OCI-LY3 (cell line): ENCODE data around the gene TDP1.
A peak's percentile ranks its signal among the peaks of the same experiment; 100 is the strongest.

Experiments used
- H2AFZ ChIP-seq: fragments of 200-600, 300-600 bp; shearing (Covaris generic); 2 replicates; pipeline ENCODE4 v1.6.0; 2014; ENCODE audit warnings: antibody characterized with exemption, low read depth, low read length
- H3K27ac ChIP-seq: fragments of 200-600, 300-600 bp; sonication (generic); 2 replicates; pipeline ENCODE4 v1.5.1; 2014; ENCODE audit warnings: mild to moderate bottlenecking, low read length, moderate library complexity, mixed read lengths
- H3K27me3 ChIP-seq: fragments of 200-600, 300-600 bp; sonication (generic); 2 replicates; pipeline ENCODE4 v1.6.1; 2014; ENCODE audit warnings: low read depth, low read length, mixed read lengths
- H3K36me3 ChIP-seq: fragments of 200-600, 300-600 bp; sonication (generic); replicated peaks from 2 replicates; pipeline ENCODE3; 2014; ENCODE audit warnings: low read depth, low read length, mixed read lengths
- H3K4me1 ChIP-seq: fragments of 300-600, 200-600 bp; sonication (generic); 2 replicates; pipeline ENCODE4 v1.6.1; 2014; ENCODE audit warnings: low read length, mixed read lengths
- H3K4me2 ChIP-seq: fragments of 200-600, 300-600 bp; sonication (generic); 2 replicates; pipeline ENCODE4 v1.6.1; 2014; ENCODE audit warnings: low read length, mixed read lengths
- H3K4me3 ChIP-seq: fragments of 300-600, 200-600 bp; sonication (generic); 2 replicates; pipeline ENCODE4 v1.5.1; 2014; ENCODE audit warnings: antibody characterized with exemption, mild to moderate bottlenecking, low read length, moderate library complexity
- H3K79me2 ChIP-seq: fragments of 300-600, 200-600 bp; shearing (Covaris generic); 2 replicates; pipeline ENCODE4 v1.6.1; 2014; ENCODE audit warnings: mild to moderate bottlenecking, low read length, mixed read lengths
- H3K9ac ChIP-seq: fragments of 300-600, 200-600 bp; shearing (Covaris generic); 2 replicates; pipeline ENCODE4 v1.6.0; 2014; ENCODE audit warnings: mild to moderate bottlenecking, low read length, moderate library complexity
- H3K9me3 ChIP-seq: fragments of 200-600, 300-600 bp; shearing (Covaris generic); 2 replicates; pipeline ENCODE4 v1.6.1; 2014; ENCODE audit warnings: low read length, mixed read lengths; ENCODE audit not compliant: insufficient read depth
- H4K20me1 ChIP-seq: fragments of 200-600, 300-600 bp; sonication (generic); 2 replicates; pipeline ENCODE4 v1.6.1; 2016; ENCODE audit warnings: low read length, mixed read lengths; ENCODE audit not compliant: insufficient read depth
- EZH2phosphoT487 ChIP-seq: fragments of 200-600 bp; shearing (Covaris generic); IDR thresholded peaks from 2 replicates; pipeline ENCODE4 v1.6.1; 2018; ENCODE audit warnings: antibody characterized with exemption, mixed run types, low read depth
- TF ChIP-seq, protein P1 (sequence below): fragments of 200-600, 300-600 bp; sonication (generic); IDR thresholded peaks from 2 replicates; pipeline ENCODE4 v1.5.1; 2014; ENCODE audit warnings: antibody characterized with exemption, low read length, low read depth

The TDP1 gene

DNA sequence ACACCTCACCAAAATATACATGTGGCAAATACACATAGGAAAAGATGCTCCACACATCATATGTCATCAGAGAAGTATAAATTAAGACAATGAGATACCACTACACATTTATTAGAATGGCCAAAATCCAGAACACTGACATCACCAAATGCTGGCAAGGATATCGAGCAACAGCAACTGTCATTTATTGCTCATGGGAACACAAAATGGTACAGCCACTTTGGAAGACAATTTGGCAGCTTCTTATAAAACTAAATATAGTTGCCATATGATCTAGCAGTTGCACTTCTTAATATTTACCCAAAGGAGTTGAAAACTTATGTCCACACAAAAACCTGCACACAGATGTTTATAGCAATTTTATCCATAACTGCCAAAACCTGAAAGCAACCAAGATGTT is 99.1 kb downstream of the TDP1 start:
- Histone ChIP-seq H3K4me2 (no peak overlapping the region), H3K27ac (no peak overlapping the region), H3K4me3 (no peak overlapping the region), H3K79me2 (no peaks in the 10 kb centered on the region), H3K36me3 (no peaks in the 10 kb centered on the region), H3K9me3 (no peaks in the 10 kb centered on the region), H3K4me1 (no peaks in the 10 kb centered on the region), H4K20me1 (no peaks in the 10 kb centered on the region), H3K9ac (no peak overlapping the region), H3K27me3 (0 out of 2 replicates have a peak, but pooled peaks cover 4% of the 10 kb centered on the region), H2AFZ (no peak overlapping the region)
- TF ChIP-seq, protein P1, sequence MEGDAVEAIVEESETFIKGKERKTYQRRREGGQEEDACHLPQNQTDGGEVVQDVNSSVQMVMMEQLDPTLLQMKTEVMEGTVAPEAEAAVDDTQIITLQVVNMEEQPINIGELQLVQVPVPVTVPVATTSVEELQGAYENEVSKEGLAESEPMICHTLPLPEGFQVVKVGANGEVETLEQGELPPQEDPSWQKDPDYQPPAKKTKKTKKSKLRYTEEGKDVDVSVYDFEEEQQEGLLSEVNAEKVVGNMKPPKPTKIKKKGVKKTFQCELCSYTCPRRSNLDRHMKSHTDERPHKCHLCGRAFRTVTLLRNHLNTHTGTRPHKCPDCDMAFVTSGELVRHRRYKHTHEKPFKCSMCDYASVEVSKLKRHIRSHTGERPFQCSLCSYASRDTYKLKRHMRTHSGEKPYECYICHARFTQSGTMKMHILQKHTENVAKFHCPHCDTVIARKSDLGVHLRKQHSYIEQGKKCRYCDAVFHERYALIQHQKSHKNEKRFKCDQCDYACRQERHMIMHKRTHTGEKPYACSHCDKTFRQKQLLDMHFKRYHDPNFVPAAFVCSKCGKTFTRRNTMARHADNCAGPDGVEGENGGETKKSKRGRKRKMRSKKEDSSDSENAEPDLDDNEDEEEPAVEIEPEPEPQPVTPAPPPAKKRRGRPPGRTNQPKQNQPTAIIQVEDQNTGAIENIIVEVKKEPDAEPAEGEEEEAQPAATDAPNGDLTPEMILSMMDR = no peak
- TF ChIP-seq EZH2phosphoT487 = no peak

DNA sequence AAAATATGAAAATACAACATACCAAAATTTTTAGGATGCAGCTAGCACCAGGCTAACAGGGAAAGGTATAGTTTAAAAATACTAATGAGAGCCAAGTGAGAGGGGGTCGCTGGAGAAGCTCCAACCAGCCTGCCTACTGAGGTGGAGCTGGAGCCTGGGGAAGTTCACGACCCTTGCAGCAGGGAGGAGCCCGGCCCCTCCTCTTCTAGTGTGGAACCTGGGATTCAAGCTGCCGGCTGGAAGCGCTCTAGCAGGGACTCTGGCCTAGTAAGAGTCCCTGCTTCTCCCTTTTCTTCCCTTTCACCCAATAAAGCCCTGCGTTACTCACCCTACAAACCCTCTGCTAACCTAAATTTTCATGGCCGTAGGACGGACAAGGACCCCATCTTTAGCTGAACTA is 101.1 kb downstream of the TDP1 start:
- H3K9me3 ChIP-seq = no peaks in the 10 kb centered on the region
- H3K9ac ChIP-seq = no peak overlapping the region
- TF ChIP-seq, protein P1 = no peak
- TF ChIP-seq EZH2phosphoT487 = no peak
- H3K4me1 ChIP-seq = no peaks in the 10 kb centered on the region
- H3K4me3 ChIP-seq = no peak overlapping the region
- H3K36me3 ChIP-seq = no peaks in the 10 kb centered on the region
- H3K4me2 ChIP-seq = no peak overlapping the region
- H3K27me3 ChIP-seq = 0 out of 2 replicates have a peak, but pooled peaks cover 4% of the 10 kb centered on the region
- no peaks in the 10 kb centered on the region for H4K20me1 ChIP-seq
- H2AFZ ChIP-seq = no peak overlapping the region
- no peaks in the 10 kb centered on the region for H3K79me2 ChIP-seq
- H3K27ac ChIP-seq = no peak overlapping the region

DNA sequence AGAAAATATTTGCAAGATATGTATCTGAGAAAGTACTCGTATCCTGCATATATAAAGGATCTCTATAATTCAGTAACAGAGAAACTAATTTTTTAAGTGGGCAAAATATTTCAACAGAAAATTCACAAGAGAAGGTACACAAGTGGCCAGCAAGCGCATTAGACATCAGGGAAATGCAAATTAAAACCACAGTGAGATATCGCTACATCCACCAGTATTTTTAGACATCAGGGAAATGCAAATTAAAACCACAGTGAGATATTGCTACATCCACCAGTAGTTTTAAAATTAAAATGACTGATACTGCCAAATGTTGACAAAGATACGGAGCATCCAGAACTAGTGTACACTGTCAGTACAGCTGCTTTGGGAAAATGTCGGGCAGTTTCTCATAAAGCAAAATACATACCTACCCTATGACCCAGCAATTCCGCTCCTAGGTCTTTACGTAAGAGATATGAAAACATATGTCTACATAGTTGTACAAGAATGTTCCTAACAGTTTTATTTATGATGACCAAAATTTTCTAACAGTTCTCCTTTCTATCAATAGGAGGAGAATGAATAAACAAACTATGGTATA is 103.2 kb downstream of the TDP1 start:
- Histone ChIP-seq H3K36me3 (no peaks in the 10 kb centered on the region), H3K27ac (no peak overlapping the region), H3K9me3 (no peaks in the 10 kb centered on the region), H2AFZ (no peak overlapping the region), H3K4me2 (no peak overlapping the region), H4K20me1 (no peaks in the 10 kb centered on the region), H3K27me3 (0 out of 2 replicates have a peak, but pooled peaks cover 4% of the 10 kb centered on the region), H3K4me3 (no peak overlapping the region), H3K4me1 (no peaks in the 10 kb centered on the region), H3K9ac (no peak overlapping the region), H3K79me2 (no peaks in the 10 kb centered on the region)
- TF ChIP-seq, protein P1 = no peak

DNA sequence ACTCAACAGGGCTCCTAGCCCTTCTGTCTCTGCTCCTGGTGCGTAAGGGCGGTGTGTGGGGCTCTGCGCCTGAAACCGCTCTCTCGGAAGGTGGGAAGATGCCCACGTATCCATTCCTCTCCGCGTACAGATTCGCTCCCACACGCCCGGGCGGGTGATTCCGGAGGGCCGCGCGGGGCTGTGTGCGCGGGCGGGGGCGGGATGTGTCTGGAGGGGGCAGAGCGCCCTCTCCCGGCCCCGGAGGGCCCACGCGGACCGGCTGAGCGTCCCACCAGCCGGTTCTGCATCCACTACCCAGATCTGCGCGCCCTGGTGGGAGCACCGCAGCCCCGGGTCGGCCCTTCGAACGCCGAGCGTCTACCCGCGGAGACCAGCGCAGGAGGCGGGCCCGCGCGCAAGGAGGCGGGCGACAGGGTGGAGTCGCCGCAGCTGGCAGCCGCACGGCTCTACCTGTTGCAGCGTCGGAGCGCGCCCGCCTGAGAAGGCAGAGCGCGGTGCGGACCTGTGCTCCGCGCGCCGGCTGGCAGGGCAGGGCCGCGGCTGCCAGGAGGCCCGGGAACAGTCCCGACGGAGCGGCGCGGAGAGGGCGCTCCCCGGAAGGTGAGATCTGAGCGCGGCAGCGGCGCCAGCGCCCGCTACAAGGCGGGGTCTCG is 104.7 kb downstream of the TDP1 start:
- no peaks in the 10 kb centered on the region for H4K20me1 ChIP-seq
- no peak overlapping the region for H3K27ac ChIP-seq
- H3K4me3 ChIP-seq = peak overlapping the region; percentile 74
- H3K79me2 ChIP-seq = no peaks in the 10 kb centered on the region
- H3K27me3 ChIP-seq = 0 out of 2 replicates have a peak, but pooled peaks cover 4% of the 10 kb centered on the region
- H2AFZ ChIP-seq = 0 out of 2 replicates have a peak overlapping the region, but pooled peaks have one; percentile 30
- no peak overlapping the region for H3K9ac ChIP-seq
- H3K4me2 ChIP-seq = peak overlapping the region; percentile 64
- no peaks in the 10 kb centered on the region for H3K36me3 ChIP-seq
- H3K9me3 ChIP-seq = no peaks in the 10 kb centered on the region
- no peak for TF ChIP-seq EZH2phosphoT487
- TF ChIP-seq, protein P1 = peak; percentile 33
- no peaks in the 10 kb centered on the region for H3K4me1 ChIP-seq
